Measurements from ENCODE around the gene ARL9.

ARL9 gene

DNA sequence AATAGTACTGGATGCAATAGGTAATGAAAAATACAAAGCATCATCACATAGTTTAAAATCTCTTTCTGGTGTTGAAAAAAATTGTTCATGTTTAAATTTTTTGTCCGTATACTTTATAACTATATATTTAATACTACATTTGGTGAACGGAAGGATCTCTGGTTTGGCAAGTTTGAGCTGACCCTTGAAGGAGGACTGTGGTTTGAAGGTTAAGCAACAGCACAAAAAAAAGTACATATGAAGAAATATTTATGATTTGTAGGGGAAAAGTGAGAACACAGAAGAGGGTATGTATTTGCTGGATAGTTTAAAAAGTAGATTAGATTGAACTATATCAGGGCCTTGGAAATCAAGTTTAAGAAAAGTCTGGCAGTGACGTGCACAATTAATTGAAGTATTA lies 24.9 kb upstream of the ARL9 start:
- no peak overlapping the region for H3K4me3 ChIP-seq (ENCODE audit: low read depth, low read length)
- TF ChIP-seq, protein P1, sequence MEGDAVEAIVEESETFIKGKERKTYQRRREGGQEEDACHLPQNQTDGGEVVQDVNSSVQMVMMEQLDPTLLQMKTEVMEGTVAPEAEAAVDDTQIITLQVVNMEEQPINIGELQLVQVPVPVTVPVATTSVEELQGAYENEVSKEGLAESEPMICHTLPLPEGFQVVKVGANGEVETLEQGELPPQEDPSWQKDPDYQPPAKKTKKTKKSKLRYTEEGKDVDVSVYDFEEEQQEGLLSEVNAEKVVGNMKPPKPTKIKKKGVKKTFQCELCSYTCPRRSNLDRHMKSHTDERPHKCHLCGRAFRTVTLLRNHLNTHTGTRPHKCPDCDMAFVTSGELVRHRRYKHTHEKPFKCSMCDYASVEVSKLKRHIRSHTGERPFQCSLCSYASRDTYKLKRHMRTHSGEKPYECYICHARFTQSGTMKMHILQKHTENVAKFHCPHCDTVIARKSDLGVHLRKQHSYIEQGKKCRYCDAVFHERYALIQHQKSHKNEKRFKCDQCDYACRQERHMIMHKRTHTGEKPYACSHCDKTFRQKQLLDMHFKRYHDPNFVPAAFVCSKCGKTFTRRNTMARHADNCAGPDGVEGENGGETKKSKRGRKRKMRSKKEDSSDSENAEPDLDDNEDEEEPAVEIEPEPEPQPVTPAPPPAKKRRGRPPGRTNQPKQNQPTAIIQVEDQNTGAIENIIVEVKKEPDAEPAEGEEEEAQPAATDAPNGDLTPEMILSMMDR (IDR thresholded peaks at IDR 0.05; ENCODE audit: control insufficient read depth, extremely low read depth, insufficient read depth), result no peak
- DNase-seq (ENCODE audit: low read depth), result no peak

DNA sequence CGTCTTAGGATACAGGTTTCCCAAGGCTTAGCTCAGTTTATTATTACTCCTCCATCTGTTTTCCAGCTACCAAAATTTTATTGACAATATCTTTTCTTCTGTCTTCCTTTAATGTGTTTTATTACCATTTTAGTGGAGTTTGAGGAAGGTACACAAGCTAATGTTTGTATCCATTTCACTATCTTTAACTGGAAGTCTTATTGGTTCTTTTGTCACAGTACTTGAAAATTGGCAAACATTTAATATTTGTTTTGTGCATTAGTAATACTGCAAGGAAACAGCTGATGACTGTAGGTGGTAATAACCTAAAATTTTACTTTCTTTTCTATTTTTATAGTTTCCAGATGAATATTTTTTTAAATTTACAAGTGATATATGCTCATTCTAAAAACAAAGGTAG lies 9.3 kb upstream of the ARL9 start:
- H3K4me3 ChIP-seq (ENCODE audit: low read depth, low read length), result no peak overlapping the region
- DNase-seq (ENCODE audit: low read depth), result peak; percentile 66

DNA sequence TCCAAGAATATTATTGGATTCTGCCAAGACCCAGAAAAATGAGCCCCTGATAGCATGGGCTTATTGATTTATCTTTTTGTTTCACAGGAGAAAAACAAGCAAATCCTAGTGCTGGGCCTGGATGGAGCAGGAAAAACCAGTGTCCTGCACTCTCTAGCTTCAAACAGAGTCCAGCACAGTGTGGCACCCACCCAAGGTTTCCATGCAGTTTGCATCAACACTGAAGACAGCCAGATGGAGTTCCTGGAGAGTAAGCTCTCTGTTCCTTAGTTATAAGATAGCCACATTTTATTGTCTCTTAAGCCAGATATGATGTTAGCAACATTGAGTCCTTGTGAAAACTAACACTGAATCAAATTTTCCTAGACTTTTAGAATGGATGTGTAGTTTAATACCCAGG lies 5.5 kb downstream of the ARL9 start:
- TF ChIP-seq, protein P1 (IDR thresholded peaks at IDR 0.05; ENCODE audit: control insufficient read depth, extremely low read depth, insufficient read depth), result no peak

More for the DNA sequence above, 9.3 kb upstream of the ARL9 start:
- TF ChIP-seq, protein P1 (IDR thresholded peaks at IDR 0.05; ENCODE audit: control insufficient read depth, extremely low read depth, insufficient read depth), result no peak

DNA sequence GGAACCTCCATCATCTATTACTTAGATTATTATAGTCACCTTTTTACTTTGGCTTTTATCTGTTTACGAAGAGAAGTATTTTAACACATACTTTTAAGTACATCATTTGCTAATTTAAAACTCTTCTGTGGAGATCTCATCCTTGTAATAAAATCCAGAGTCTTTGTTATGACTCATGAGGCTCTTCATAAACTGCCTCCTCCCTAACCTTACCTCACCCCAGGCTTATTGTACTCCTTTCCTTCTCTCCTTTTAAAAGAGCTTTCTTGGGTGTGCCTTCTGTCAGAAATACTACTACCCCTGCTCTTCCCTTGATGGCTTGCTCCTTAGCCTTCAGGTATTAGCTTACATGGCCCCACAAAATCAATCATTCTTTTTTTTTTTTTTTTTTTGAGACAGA lies 6.6 kb downstream of the ARL9 start:
- TF ChIP-seq, protein P1 (IDR thresholded peaks at IDR 0.05; ENCODE audit: control insufficient read depth, extremely low read depth, insufficient read depth), result no peak
- DNase-seq (ENCODE audit: low read depth), result no peak

More for the DNA sequence above, 5.5 kb downstream of the ARL9 start:
- no peak overlapping the region for H3K4me3 ChIP-seq (ENCODE audit: low read depth, low read length)
- DNase-seq (ENCODE audit: low read depth), result peak; percentile 56

DNA sequence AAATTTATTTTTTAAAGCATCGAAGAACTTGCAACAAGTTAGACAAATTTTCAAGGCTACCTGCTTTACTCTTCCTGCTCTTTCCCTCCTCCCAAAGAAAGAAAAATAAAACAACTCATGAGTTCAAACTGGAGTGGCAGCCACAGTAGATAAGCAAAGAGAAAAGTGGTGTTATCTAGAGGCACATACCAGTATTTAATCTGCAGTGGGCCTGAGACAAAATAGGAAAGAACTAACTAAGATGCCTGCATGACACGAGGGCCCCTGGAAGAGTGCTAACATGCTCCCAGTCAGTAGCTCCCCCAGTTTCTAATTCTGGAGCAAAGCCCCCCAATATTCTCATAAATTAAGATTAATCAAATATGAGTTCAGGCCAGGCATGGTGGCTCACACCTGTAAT lies 7.9 kb downstream of the ARL9 start:
- no peak overlapping the region for H3K4me3 ChIP-seq (ENCODE audit: low read depth, low read length)
- TF ChIP-seq, protein P1 (IDR thresholded peaks at IDR 0.05; ENCODE audit: control insufficient read depth, extremely low read depth, insufficient read depth), result no peak
- no peak for DNase-seq (ENCODE audit: low read depth)

More for the DNA sequence above, 6.6 kb downstream of the ARL9 start:
- H3K4me3 ChIP-seq (ENCODE audit: low read depth, low read length), result no peak overlapping the region

DNA sequence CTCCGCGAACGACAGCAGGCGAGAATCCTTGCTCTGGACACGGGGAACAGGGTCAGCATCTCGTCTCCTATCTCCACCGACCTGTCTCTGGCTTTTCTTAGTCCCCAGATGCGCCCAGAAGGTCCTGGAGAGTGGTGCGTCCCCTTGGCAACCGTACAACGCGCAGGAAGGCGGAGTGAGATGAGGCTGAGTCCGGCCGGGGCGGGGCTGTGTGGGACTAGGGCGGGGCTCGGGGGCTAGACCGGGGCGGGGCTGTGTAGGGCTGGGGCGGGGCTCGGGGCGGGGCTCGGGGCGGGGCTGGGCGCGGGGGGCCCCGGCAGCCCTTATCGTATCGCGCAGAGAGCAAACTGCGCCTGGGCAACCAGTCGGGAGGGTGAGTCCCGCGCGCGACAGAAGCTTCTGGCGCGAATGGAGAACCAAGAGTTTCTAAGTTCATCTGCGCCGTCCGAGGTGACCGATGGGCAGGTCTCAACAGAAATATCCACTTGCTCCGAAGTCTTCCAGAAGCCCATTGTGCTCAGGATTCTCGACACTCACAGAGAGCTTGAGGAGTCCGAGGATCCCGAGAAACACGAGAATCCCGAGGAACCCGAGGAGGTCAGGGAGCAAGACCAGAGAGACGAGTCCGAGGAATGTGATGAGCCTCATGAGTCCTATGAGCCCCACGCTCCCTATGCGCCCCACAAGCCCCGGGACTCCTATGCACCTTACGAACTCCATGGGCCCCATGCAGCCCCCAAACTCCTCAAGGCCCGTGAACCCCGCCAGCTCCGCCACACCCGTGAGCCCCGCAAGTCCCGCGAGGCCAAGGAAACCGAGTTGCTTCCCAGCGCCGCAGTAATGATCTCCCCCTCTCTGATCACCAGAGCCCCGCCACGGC lies 24.9 kb downstream of the ARL9 start:
- TF ChIP-seq, protein P1 (IDR thresholded peaks at IDR 0.05; ENCODE audit: control insufficient read depth, extremely low read depth, insufficient read depth), result no peak
- no peak for DNase-seq (ENCODE audit: low read depth)
- peak overlapping the region; percentile 50 for H3K4me3 ChIP-seq (ENCODE audit: low read depth, low read length)
